HCT116 (cell line): ENCODE results near the gene EYA2.

ENCODE experiments used
- CTCF ChIP-seq, 3 experiments: fragments of 200-600 bp in 1 of 3; sonication (generic) in 1 of 3; IDR thresholded peaks in 2 of 3; conservative IDR thresholded peaks in 1 of 3; 2 replicates each; pipeline ENCODE4 v1.5.1; 2012 to 2017; ENCODE audit warnings: low read depth in 2 of 3, low read length in 2 of 3, antibody characterized with exemption in 1 of 3, borderline replicate concordance in 1 of 3, control low read depth in 1 of 3, mild to moderate bottlenecking in 1 of 3, mixed read lengths in 1 of 3, mixed run types in 1 of 3, moderate library complexity in 1 of 3; ENCODE audit not compliant: insufficient read depth in 1 of 3
- EGR1 ChIP-seq: IDR thresholded peaks from 2 replicates; pipeline ENCODE4 v1.6.1; 2012; ENCODE audit warnings: low read depth
- EZH2phosphoT487 ChIP-seq: fragments of 200-600 bp; IDR thresholded peaks from 2 replicates; pipeline ENCODE4 v1.6.1; 2018; ENCODE audit warnings: antibody characterized with exemption, borderline replicate concordance
- JUND ChIP-seq: IDR thresholded peaks from 2 replicates; pipeline ENCODE4 v1.6.1; 2012
- POLR2A ChIP-seq: IDR thresholded peaks from 2 replicates; pipeline ENCODE4 v1.7.0; 2011; ENCODE audit warnings: borderline replicate concordance; ENCODE audit not compliant: insufficient read depth, insufficient read length; ENCODE audit errors: extremely low read depth
- POLR2AphosphoS5 ChIP-seq: IDR thresholded peaks from 2 replicates; pipeline ENCODE4 v1.6.1; 2011; ENCODE audit warnings: mild to moderate bottlenecking, low read depth, low read length, moderate library complexity
- ZBTB33 ChIP-seq: IDR thresholded peaks from 2 replicates; pipeline ENCODE4 v1.6.1; 2011; ENCODE audit warnings: mild to moderate bottlenecking, low read length, moderate library complexity; ENCODE audit not compliant: insufficient replicate concordance; ENCODE audit errors: extremely low read depth

- no peak for TF ChIP-seq CTCF (IDR thresholded peaks at IDR 0.05 in 2 of 3, conservative IDR thresholded peaks at IDR 0.05 in 1 of 3; ENCODE audit: borderline replicate concordance in 1 of 3, insufficient read depth in 1 of 3, low read depth in 2 of 3, low read length in 2 of 3)
- no peak for TF ChIP-seq ZBTB33
- no peak for TF ChIP-seq JUND
- no peak for TF ChIP-seq POLR2AphosphoS5
- no peak for TF ChIP-seq POLR2A
- TF ChIP-seq EZH2phosphoT487, result no peak
- TF ChIP-seq EGR1, result no peak
Measured at GRCh38 chr20:47089151-47089550, 194.5 kb downstream of the EYA2 start.
